GM18505 (cell line): Measurements from ENCODE around the gene SPSB4.

Experiments
- ATAC-seq: cut with Tn5 transposase; IDR thresholded peaks from one replicate; pipeline ENCODE4 v1.9.1; 2021; ENCODE audit not compliant: unreplicated experiment
- POLR2A ChIP-seq: IDR thresholded peaks from 4 replicates; pipeline ENCODE4 v1.6.1; 2011; ENCODE audit warnings: borderline replicate concordance; ENCODE audit not compliant: insufficient read depth, insufficient read length; ENCODE audit errors: extremely low read depth

SPSB4 gene

DNA sequence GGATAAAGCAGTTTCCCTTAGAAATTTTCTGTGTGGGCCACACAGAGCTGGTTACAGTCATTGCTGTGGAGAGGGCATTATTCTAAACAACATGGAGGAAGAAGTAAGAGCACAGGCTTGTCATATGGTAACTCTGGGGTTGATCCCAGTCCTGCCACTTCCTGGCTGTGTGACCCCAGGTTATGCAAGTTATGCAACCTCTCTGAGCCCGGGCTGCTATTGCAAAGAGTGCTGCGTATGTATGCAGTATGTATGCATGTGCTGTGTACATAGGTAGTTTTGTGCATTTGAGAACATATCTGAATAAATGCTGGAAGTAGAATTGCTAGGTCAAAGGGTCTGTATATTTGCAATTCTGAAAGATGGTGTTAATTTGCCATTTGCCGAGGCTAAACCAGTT lies 9.2 kb downstream of the SPSB4 start:
- no peak for TF ChIP-seq POLR2A
- no peak for ATAC-seq

DNA sequence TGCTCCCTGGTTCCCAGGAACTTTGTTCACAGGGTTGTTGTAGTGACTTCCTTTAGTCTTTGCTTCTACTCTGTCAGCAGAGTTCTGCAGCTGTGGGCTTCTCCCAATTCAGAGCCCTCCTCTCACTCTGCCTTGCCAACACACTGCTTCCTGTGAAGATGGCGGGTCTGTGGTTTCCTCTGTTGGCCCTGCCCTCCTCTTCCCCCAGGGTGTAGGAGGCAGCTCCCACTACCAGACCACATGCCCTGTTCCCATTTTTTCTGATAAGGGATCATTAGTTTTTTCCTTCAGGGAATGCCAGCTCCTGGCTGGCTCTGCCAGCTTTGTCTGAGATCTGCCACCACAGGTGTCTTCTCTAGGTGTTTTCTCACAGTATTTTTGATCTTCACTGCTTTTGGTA lies 12.7 kb downstream of the SPSB4 start:
- no peak for TF ChIP-seq POLR2A
- no peak for ATAC-seq

DNA sequence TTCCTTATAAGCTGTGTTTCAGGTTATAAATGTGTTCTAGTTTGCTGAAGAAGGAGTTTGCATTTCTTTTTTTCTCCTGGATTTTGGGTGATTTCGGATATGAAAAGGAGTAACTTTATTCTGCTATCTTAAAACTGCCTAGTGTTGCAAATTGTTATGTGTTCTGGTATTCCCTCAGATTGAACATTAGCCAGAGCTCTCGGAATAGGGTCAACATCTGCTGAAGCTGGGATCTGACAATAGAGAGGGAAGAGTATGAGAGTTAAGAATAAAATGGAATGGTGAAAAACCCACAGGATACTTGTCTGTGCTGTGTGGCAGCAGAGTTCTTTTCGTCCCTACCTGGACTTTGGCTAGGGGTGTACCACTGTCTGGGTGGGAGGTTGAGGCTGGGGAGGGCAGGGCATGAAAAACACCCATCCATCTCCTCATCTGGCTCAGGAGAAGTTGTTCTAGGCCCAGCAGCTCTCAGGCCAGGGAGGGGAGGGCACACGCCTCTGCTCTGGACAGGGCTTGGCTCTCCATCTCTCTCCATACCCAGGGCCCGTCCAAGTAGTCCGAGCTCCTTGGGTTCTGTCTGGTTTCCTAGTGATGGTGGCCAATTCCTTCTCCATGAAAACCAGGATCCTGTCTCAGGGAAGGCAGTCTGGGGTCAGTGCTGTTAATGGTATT lies 13.2 kb downstream of the SPSB4 start:
- no peak for ATAC-seq
- no peak for TF ChIP-seq POLR2A

DNA sequence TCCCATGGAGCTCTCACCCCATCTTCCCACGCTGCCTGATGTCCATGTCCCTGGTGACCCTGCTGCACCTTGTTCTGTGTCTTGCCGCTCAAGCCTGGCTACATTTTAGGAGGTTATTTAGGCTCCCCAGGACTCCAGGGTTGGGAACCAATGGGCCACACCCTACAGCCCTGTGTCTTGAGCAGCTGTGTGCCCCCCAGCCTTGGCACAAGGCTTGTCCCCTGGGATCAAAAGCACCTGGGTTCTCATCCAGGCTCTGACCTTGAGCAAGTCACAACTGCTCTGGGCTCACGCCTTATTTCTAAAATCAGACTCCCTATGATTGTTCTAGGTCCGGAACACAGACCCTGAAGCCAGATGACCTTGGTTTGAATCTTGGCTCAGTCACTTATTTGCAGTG lies 14.1 kb downstream of the SPSB4 start:
- TF ChIP-seq POLR2A = no peak

DNA sequence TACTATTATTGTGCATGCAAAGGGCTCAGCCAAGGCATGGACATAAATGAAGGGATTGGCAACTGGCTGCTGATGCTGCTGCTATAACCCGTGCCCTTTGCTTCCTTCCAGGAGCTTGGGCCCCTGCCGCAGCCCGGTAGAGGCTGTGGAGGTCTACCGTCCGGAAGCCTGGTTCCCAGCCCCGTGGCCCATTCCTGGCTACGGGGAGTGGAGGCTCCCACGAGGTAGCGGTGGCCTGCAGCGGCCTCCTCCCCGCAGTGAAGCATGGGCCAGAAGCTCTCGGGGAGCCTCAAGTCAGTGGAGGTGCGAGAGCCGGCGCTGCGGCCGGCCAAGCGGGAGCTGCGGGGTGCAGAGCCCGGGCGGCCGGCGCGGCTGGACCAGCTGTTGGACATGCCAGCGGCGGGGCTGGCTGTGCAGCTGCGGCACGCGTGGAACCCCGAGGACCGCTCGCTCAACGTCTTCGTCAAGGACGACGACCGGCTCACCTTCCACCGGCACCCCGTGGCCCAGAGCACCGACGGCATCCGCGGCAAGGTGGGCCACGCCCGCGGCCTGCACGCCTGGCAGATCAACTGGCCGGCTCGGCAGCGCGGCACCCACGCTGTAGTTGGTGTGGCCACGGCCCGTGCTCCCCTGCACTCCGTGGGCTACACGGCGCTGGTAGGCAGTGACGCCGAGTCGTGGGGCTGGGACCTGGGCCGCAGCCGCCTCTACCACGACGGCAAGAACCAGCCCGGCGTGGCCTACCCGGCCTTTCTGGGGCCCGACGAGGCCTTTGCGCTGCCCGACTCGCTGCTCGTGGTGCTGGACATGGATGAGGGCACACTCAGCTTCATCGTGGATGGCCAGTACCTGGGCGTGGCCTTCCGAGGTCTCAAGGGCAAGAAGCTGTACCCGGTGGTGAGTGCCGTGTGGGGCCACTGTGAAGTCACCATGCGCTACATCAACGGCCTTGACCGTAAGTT lies 15.0 kb downstream of the SPSB4 start:
- no peak for ATAC-seq
- no peak for TF ChIP-seq POLR2A

More for the DNA sequence above, 14.1 kb downstream of the SPSB4 start:
- ATAC-seq = no peak

GRCh38 chr3:141067206-141067974 lies 16.2 kb downstream of the SPSB4 start:
- ATAC-seq = no peak
- no peak for TF ChIP-seq POLR2A

DNA sequence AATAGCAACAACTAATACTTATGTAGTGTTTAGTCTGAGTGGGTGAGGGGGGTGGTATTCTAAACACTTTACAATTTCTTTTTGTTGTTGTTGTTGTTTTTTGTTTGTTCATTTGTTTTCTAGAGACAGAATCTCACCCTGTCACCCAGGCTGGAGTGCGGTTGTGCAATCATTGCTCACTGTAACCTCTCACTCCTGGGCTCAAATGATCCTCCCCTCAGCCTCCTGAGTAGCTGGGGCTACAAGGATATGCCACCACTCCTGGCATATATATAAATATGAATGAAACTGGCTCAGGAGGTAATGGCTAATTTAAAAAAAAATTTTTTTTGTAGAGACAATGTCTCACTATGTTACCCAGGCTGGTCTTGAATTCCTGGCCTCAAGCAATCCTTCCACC lies 19.1 kb downstream of the SPSB4 start:
- no peak for TF ChIP-seq POLR2A
- no peak for ATAC-seq

DNA sequence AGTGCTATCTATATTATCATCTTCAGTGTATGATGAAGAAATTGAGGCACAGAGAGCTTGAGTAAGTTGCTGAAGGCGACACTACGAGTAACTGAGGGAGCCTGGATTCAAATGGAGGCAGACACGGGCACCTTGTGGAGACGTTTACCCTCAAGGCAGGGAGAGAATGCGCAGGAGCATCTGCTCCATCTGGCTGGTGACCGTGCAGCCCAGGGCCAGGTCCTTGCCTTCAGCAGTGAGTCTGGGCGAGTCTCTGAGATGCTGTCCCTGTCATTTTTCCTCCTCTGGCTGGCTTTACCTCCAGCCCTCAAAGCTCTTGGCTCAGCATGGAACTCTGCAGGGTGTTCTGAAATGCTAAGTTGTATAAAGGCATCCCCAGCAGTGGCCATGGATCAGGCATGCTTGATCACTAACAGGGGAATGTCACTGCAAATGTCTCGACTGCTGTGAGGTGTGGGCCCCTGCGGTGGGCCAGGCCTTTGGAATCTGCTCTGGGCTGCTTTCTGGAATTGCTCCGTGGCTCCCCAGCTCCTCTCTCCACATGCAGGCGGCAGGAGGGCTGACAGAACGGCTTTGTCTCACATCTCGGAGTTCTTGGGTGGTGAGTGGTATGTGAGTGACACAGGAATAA lies 19.7 kb downstream of the SPSB4 start:
- TF ChIP-seq POLR2A = no peak

DNA sequence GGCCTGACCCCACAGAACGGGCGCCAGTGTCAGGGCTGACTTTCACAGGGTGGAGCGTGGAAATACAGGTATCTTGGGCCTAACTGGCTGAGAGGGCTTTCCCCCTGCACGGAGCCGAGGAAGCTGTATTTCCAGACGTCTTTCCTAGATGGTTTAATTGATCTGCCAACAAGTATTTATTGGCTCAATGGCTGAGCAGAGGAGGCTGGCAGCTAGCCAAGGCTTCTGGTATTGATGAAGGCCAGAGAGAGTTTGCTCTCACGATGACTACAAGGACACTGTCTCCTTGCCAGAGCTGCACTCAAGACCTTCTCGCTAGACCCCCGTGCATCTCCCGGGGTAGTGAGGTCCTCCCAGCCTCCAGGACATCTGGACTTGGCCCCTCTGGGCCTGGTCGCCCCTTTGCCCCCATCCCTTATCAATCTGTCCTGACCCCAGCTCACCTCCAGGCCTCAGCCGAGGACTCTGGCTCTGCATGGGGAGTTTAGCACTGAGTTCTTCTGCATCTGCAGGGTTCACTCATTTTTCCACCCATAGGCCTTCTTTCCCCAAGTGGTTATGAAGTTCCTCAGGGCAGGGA lies 20.6 kb downstream of the SPSB4 start:
- no peak for TF ChIP-seq POLR2A

More for the DNA sequence above, 19.7 kb downstream of the SPSB4 start:
- ATAC-seq = no peak

GRCh38 chr3:141072950-141073349 lies 21.8 kb downstream of the SPSB4 start:
- no peak for ATAC-seq
- no peak for TF ChIP-seq POLR2A

More for the DNA sequence above, 20.6 kb downstream of the SPSB4 start:
- ATAC-seq = no peak

DNA sequence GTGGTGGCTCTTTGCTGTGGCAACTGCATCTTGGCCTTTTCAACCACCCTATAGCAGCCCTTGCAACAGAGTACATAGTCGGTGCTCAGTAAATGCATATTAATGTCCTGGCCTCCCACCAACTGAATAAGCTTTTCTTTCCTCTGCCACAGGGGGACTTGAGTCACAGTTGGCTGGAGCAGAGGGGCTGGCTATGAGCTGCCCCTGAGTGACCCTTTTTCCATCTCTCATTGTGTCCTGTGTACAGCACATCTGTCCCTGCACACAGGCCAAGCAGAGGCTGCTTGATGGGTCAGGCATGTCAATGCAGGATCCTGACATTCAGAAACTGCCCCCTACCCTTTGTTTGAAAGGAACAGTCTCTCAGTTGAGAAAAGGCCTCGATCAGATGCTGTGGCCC lies 22.4 kb downstream of the SPSB4 start:
- ATAC-seq = no peak
- TF ChIP-seq POLR2A = no peak

DNA sequence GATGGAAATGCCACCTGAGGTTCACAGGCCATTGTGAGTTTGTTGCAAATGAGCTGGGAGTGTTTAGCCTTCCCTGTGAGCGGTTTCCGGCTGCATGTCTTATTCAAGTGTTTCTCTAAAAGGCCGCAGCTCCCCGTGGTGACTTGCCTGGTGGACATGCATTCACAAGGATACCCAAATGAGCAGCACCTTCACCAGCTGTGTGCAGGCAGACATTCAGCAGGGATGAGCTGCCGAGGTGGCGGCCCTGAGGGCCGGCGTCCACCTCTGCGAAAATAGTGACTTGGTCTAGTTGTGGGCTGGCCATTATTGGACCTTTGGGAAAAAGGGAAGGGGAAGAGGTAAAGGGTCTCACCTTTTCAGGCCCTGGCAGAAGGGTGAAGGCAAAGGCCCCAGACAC lies 23.4 kb downstream of the SPSB4 start:
- no peak for TF ChIP-seq POLR2A
- ATAC-seq = no peak
